Measurements from ENCODE around the gene TMLHE.
"Not testable (repeated sequence)": the region's sequence is repeated elsewhere in the genome, so short reads cannot be mapped to it uniquely, and the experiment has no call there.

Gene TMLHE

DNA sequence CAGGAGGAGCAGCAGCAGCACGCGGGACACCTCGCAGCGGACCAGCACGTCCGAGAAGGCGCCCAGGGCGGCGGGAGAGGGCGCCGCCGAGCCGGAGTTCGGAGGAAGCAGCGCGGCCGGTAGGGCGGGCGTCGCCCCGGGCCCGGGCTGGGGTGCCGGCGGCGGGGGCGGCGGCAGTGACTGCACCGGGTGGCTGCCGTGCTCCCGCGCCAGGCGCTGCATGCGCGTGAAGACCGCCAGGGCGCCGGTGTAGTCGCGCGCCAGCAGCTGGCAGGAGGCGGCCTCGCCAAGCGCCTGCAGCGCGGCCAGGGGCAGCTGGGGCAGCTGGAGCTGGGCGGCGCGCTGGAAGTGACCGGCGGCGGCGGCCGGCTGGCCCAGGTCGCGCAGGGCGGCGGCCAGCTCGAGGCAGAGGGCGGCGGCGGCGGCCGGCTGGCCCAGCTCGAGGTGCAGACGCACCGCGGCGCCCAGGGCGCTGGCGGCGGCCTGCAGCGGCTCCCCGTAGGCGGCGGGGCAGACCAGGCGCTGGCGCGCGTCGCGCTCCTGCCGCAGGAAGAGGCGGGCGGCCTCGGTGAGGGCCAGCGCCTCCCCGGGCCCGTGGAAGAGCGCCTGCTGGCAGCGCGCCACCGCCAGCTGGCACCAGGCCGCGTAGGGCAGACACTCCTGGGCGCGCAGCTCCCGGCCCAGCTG, 154.8 kb downstream of the TMLHE start:
- H3K36me3 ChIP-seq (replicated peaks); in situ Hi-C loops (cut with MboI; ENCODE audit: low sequenced_read_pairs); DNase-seq (ENCODE audit: low spot score in 2 of 2): not testable (repeated sequence)

DNA sequence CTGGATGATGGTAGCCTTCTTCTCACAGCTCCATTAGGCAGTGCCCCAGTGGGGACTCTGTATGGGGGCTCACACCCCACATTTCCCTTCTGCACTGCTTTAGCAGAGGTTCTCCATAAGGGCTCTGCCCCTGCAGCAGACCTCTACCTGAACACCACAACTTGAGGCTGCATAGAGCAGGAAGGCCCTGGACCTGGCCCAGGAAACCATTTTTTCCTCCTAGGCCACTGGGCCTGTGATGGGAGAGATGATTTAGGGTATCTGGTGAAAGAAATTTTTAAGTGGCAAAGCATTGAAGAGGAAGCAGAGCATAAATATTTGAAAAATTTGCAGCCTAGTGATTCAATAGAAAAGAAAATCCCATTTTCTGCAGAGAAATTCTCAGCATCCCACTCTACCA, 171.7 kb downstream of the TMLHE start:
- H3K27me3 ChIP-seq (ENCODE audit: low read depth), result no peaks in the 10 kb centered on the region
- in situ Hi-C loops (cut with MboI; ENCODE audit: low sequenced_read_pairs), result no loop called here
- H3K9me3 ChIP-seq, result no peaks in the 10 kb centered on the region
- no peak overlapping the region for H3K4me3 ChIP-seq
- no peaks in the 10 kb centered on the region for H3K4me1 ChIP-seq
- H3K36me3 ChIP-seq (replicated peaks), result no peaks in the 10 kb centered on the region
- DNase-seq (ENCODE audit: low spot score in 2 of 2), result no peak

More for the DNA sequence above, 154.8 kb downstream of the TMLHE start:
- H3K27me3 ChIP-seq (ENCODE audit: low read depth); H3K4me3 ChIP-seq; H3K9me3 ChIP-seq; H3K4me1 ChIP-seq: not testable (repeated sequence)

Data from HAP-1 (cell line).